DOHH2 (cell line): ENCODE data around the gene LRRC8E.

Experiments used
- CTCF ChIP-seq: fragments of 200-600 bp; sonication (generic); IDR thresholded peaks from one replicate; pipeline ENCODE4 v1.5.1; 2014; ENCODE audit warnings: antibody characterized with exemption, mild to moderate bottlenecking, low read depth, low read length; ENCODE audit not compliant: poor library complexity, severe bottlenecking
- EZH2phosphoT487 ChIP-seq: fragments of 200-600 bp; sonication (generic); IDR thresholded peaks from 2 replicates; pipeline ENCODE4 v1.6.1; 2017; ENCODE audit warnings: borderline replicate concordance, mild to moderate bottlenecking, antibody characterized with exemption, low read length, moderate library complexity, mixed read lengths

- TF ChIP-seq CTCF = no peak
- TF ChIP-seq EZH2phosphoT487 = no peak
Measured at GRCh38 chr19:7879836-7880235, 8.5 kb upstream of the LRRC8E start.
